Measurements from ENCODE around the gene DBNDD2.

DBNDD2 gene

GRCh38 chr20:45419188-45420091, 11.4 kb downstream of the DBNDD2 start:
- DNase-seq (ENCODE audit: low spot score): peak; percentile 95

GRCh38 chr20:45420125-45420524, 12.0 kb downstream of the DBNDD2 start:
- no peak for DNase-seq (ENCODE audit: low spot score)

- no peak for DNase-seq (ENCODE audit: low spot score)
Measured at GRCh38 chr20:45423700-45424099, 15.6 kb downstream of the DBNDD2 start.

GRCh38 chr20:45425561-45425960, 17.5 kb downstream of the DBNDD2 start:
- DNase-seq (ENCODE audit: low spot score): no peak

- no peak for DNase-seq (ENCODE audit: low spot score)
Measured at GRCh38 chr20:45426320-45427016, 18.4 kb downstream of the DBNDD2 start.

- no peak for DNase-seq (ENCODE audit: low spot score)
Measured at GRCh38 chr20:45427236-45428149, 19.4 kb downstream of the DBNDD2 start.

GRCh38 chr20:45429618-45430017, 21.5 kb downstream of the DBNDD2 start:
- no peak for DNase-seq (ENCODE audit: low spot score)

- DNase-seq (ENCODE audit: low spot score): no peak
Measured at GRCh38 chr20:45432294-45432693, 24.2 kb downstream of the DBNDD2 start.

GRCh38 chr20:45433316-45433715, 25.2 kb downstream of the DBNDD2 start:
- peak; percentile 50 for DNase-seq (ENCODE audit: low spot score)

GRCh38 chr20:45433976-45434375, 25.9 kb downstream of the DBNDD2 start:
- no peak for DNase-seq (ENCODE audit: low spot score)

GRCh38 chr20:45436732-45437485, 28.8 kb downstream of the DBNDD2 start:
- DNase-seq (ENCODE audit: low spot score): peak; percentile 95

- no peak for DNase-seq (ENCODE audit: low spot score)
Measured at GRCh38 chr20:45440424-45440823, 32.3 kb downstream of the DBNDD2 start.

GRCh38 chr20:45440891-45441685, 33.0 kb downstream of the DBNDD2 start:
- no peak for DNase-seq (ENCODE audit: low spot score)

- DNase-seq (ENCODE audit: low spot score): no peak
Measured at GRCh38 chr20:45441746-45442145, 33.7 kb downstream of the DBNDD2 start.

- DNase-seq (ENCODE audit: low spot score): no peak
Measured at GRCh38 chr20:45444050-45444449, 36.0 kb downstream of the DBNDD2 start.

- peak; percentile 58 for DNase-seq (ENCODE audit: low spot score)
Measured at GRCh38 chr20:45445805-45446562, 37.9 kb downstream of the DBNDD2 start.

- no peak for DNase-seq (ENCODE audit: low spot score)
Measured at GRCh38 chr20:45448270-45448669, 40.2 kb downstream of the DBNDD2 start.

GRCh38 chr20:45449528-45449927, 41.4 kb downstream of the DBNDD2 start:
- DNase-seq (ENCODE audit: low spot score): no peak

- peak; percentile 52 for DNase-seq (ENCODE audit: low spot score)
Measured at GRCh38 chr20:45450097-45450818, 42.2 kb downstream of the DBNDD2 start.

All from AG08395 (cell line).